SK-N-SH treated with all-trans-retinoic acid at 6 μM for 48 hours (cell line): ENCODE results near the gene MTHFD2.

Experiments
- ATAC-seq: fragments of 200-7000 bp; cut with Tn5 transposase; 3 replicates; pipeline ENCODE4 v1.9.1; 2020; ENCODE audit warnings: mild to moderate bottlenecking, moderate library complexity
- ARNTL ChIP-seq: fragments of 450-650 bp; formaldehyde crosslinking; IDR thresholded peaks from 2 replicates; pipeline ENCODE4 v1.5.0; 2020; ENCODE audit warnings: low read depth, mild to moderate bottlenecking, moderate library complexity, borderline replicate concordance
- BACH2 ChIP-seq: fragments of 250-450 bp; sonication (Bioruptor Pico); IDR thresholded peaks from 2 replicates; pipeline ENCODE4 v1.9.0; 2021; ENCODE audit warnings: mild to moderate bottlenecking, borderline replicate concordance
- CREB5 ChIP-seq: fragments of 250-450 bp; sonication (Bioruptor Pico); IDR thresholded peaks from 2 replicates; pipeline ENCODE4 v1.5.1; 2020; ENCODE audit warnings: low read depth, mild to moderate bottlenecking, moderate library complexity
- CSDC2 ChIP-seq: fragments of 250-450 bp; sonication (Bioruptor Pico); IDR thresholded peaks from 2 replicates; pipeline ENCODE4 v1.5.0; 2020; ENCODE audit warnings: mild to moderate bottlenecking, moderate library complexity
- CSRNP3 ChIP-seq: fragments of 250-450 bp; sonication (Bioruptor Pico); IDR thresholded peaks from 2 replicates; pipeline ENCODE4 v1.5.1; 2021; ENCODE audit warnings: mild to moderate bottlenecking, moderate library complexity
- ESRRG ChIP-seq: fragments of 250-450 bp; sonication (Bioruptor Pico); IDR thresholded peaks from 2 replicates; pipeline ENCODE4 v1.6.1; 2021; ENCODE audit warnings: mild to moderate bottlenecking
- GLIS3 ChIP-seq: fragments of 250-450 bp; sonication (Bioruptor Pico); IDR thresholded peaks from 2 replicates; pipeline ENCODE4 v1.5.0; 2020; ENCODE audit warnings: mild to moderate bottlenecking, moderate library complexity
- ISL1 ChIP-seq: fragments of 250-450 bp; sonication (Bioruptor Pico); IDR thresholded peaks from 2 replicates; pipeline ENCODE4 v2.1.2; 2022; ENCODE audit warnings: mild to moderate bottlenecking, moderate library complexity
- OSR1 ChIP-seq: fragments of 250-450 bp; sonication (Bioruptor Pico); IDR thresholded peaks from 2 replicates; pipeline ENCODE4 v1.8.0; 2022; ENCODE audit warnings: moderate library complexity, mild to moderate bottlenecking, inconsistent platforms
- PATZ1 ChIP-seq: fragments of 250-450 bp; sonication (Bioruptor Pico); IDR thresholded peaks from 2 replicates; pipeline ENCODE4 v1.8.0; 2020; ENCODE audit warnings: mild to moderate bottlenecking, moderate library complexity, borderline replicate concordance
- PPARA ChIP-seq: fragments of 250-450 bp; sonication (Bioruptor Pico); IDR thresholded peaks from 2 replicates; pipeline ENCODE4 v1.5.0; 2020; ENCODE audit warnings: mild to moderate bottlenecking, borderline replicate concordance
- RARB ChIP-seq: fragments of 250-450 bp; sonication (Bioruptor Pico); IDR thresholded peaks from 2 replicates; pipeline ENCODE4 v1.8.0; 2021; ENCODE audit warnings: mild to moderate bottlenecking, moderate library complexity
- SNAI2 ChIP-seq: fragments of 250-450 bp; sonication (Bioruptor Pico); IDR thresholded peaks from 2 replicates; pipeline ENCODE4 v1.5.0; 2020; ENCODE audit warnings: mild to moderate bottlenecking, moderate library complexity
- TCF4 ChIP-seq: fragments of 250-450 bp; sonication (Bioruptor Pico); IDR thresholded peaks from 2 replicates; pipeline ENCODE4 v1.8.0; 2021; ENCODE audit warnings: mild to moderate bottlenecking, moderate library complexity, borderline replicate concordance
- TOX ChIP-seq: fragments of 250-450 bp; sonication (Bioruptor Pico); IDR thresholded peaks from 2 replicates; pipeline ENCODE4 v1.8.0; 2021; ENCODE audit warnings: mild to moderate bottlenecking, moderate library complexity, borderline replicate concordance
- TSHZ2 ChIP-seq: fragments of 250-450 bp; sonication (Bioruptor Pico); IDR thresholded peaks from 2 replicates; pipeline ENCODE4 v1.5.0; 2020; ENCODE audit warnings: mild to moderate bottlenecking, moderate library complexity
- ZC3H10 ChIP-seq: fragments of 250-450 bp; sonication (Bioruptor Pico); IDR thresholded peaks from 2 replicates; pipeline ENCODE4 v1.5.1; 2021; ENCODE audit warnings: mild to moderate bottlenecking, moderate library complexity
- ZFP3 ChIP-seq: fragments of 250-450 bp; sonication (Bioruptor Pico); IDR thresholded peaks from 2 replicates; pipeline ENCODE4 v1.5.0; 2020; ENCODE audit warnings: mild to moderate bottlenecking, moderate library complexity
- ZFP30 ChIP-seq: fragments of 450-650 bp; formaldehyde crosslinking; IDR thresholded peaks from 2 replicates; pipeline ENCODE4 v1.5.0; 2022; ENCODE audit warnings: mild to moderate bottlenecking, moderate library complexity
- ZNF565 ChIP-seq: fragments of 450-650 bp; formaldehyde crosslinking; conservative IDR thresholded peaks from 2 replicates; pipeline ENCODE4 v1.5.0; 2020; ENCODE audit warnings: low read depth, mild to moderate bottlenecking, moderate library complexity
- ZNF70 ChIP-seq: fragments of 450-650 bp; formaldehyde crosslinking; IDR thresholded peaks from 2 replicates; pipeline ENCODE4 v1.5.0; 2020; ENCODE audit warnings: mild to moderate bottlenecking, moderate library complexity
- ZNF8 ChIP-seq: fragments of 450-650 bp; formaldehyde crosslinking; IDR thresholded peaks from 2 replicates; pipeline ENCODE4 v1.5.0; 2020; ENCODE audit warnings: mild to moderate bottlenecking, moderate library complexity

The MTHFD2 gene

GRCh38 chr2:74249406-74250122, 51.1 kb downstream of the MTHFD2 start:
- ATAC-seq = no peak
- TF ChIP-seq TOX (no peak), ARNTL (CRISPR knock-in tag) (no peak), CSRNP3 (CRISPR knock-in tag) (no peak), ZFP3 (no peak), CSDC2 (CRISPR knock-in tag) (no peak), TCF4 (CRISPR knock-in tag) (no peak), ZNF565 (CRISPR knock-in tag) (no peak), BACH2 (CRISPR knock-in tag) (no peak), ESRRG (no peak), TSHZ2 (CRISPR knock-in tag) (no peak), CREB5 (CRISPR knock-in tag) (no peak), PATZ1 (CRISPR knock-in tag) (no peak), GLIS3 (CRISPR knock-in tag) (no peak), OSR1 (CRISPR knock-in tag) (no peak), RARB (CRISPR knock-in tag) (no peak), ISL1 (CRISPR knock-in tag) (no peak), PPARA (no peak), ZFP30 (CRISPR knock-in tag) (no peak), ZNF8 (CRISPR knock-in tag) (no peak)
- TF ChIP-seq, all 23 proteins: peak for 0

GRCh38 chr2:74250189-74250631, 51.8 kb downstream of the MTHFD2 start:
- TF ChIP-seq ZFP30 (CRISPR knock-in tag) (no peak), CREB5 (CRISPR knock-in tag) (no peak), ZNF8 (CRISPR knock-in tag) (no peak), OSR1 (CRISPR knock-in tag) (no peak), CSDC2 (CRISPR knock-in tag) (no peak), BACH2 (CRISPR knock-in tag) (no peak), TCF4 (CRISPR knock-in tag) (no peak), PPARA (no peak), ZNF565 (CRISPR knock-in tag) (no peak), ZNF70 (no peak), TOX (no peak), ARNTL (CRISPR knock-in tag) (no peak), ZC3H10 (CRISPR knock-in tag) (no peak), ZFP3 (no peak)
- peak; percentile 90 for ATAC-seq

- no peak for ATAC-seq
- TF ChIP-seq ISL1 (CRISPR knock-in tag) (no peak), TSHZ2 (CRISPR knock-in tag) (no peak), ZNF8 (CRISPR knock-in tag) (no peak), PPARA (no peak), SNAI2 (CRISPR knock-in tag) (no peak), ZNF565 (CRISPR knock-in tag) (no peak), ESRRG (no peak), ZFP30 (CRISPR knock-in tag) (no peak), PATZ1 (CRISPR knock-in tag) (no peak), ZNF70 (no peak), ZC3H10 (CRISPR knock-in tag) (no peak), ARNTL (CRISPR knock-in tag) (no peak), TCF4 (CRISPR knock-in tag) (no peak)
Observed at GRCh38 chr2:74252036-74252435, 53.6 kb downstream of the MTHFD2 start.
